Ishikawa (cell line): ENCODE data around the gene ASTN2.

Source experiments
- CEBPB ChIP-seq: IDR thresholded peaks from 2 replicates; pipeline ENCODE4 v1.6.1; 2012
- CREB1 ChIP-seq: IDR thresholded peaks from 2 replicates; pipeline ENCODE4 v1.6.1; 2012; ENCODE audit warnings: low read depth
- EGR1 ChIP-seq: IDR thresholded peaks from 2 replicates; pipeline ENCODE4 v1.6.1; 2012
- EP300 ChIP-seq: IDR thresholded peaks from 2 replicates; pipeline ENCODE4 v1.6.1; 2012; ENCODE audit warnings: borderline replicate concordance
- FOXM1 ChIP-seq: IDR thresholded peaks from 2 replicates; pipeline ENCODE4 v1.6.1; 2012; ENCODE audit warnings: low read depth, borderline replicate concordance
- MAX ChIP-seq: IDR thresholded peaks from 2 replicates; pipeline ENCODE4 v1.6.1; 2012
- NFIC ChIP-seq: IDR thresholded peaks from 2 replicates; pipeline ENCODE4 v1.6.1; 2012
- RAD21 ChIP-seq: IDR thresholded peaks from 2 replicates; pipeline ENCODE4 v1.6.1; 2012; ENCODE audit warnings: low read depth
- REST ChIP-seq: IDR thresholded peaks from 2 replicates; pipeline ENCODE4 v1.6.1; 2012; ENCODE audit warnings: low read depth, mild to moderate bottlenecking
- TAF1 ChIP-seq: IDR thresholded peaks from 2 replicates; pipeline ENCODE4 v1.6.1; 2012; ENCODE audit warnings: low read depth, mild to moderate bottlenecking
- TCF12 ChIP-seq: IDR thresholded peaks from 2 replicates; pipeline ENCODE4 v1.6.1; 2012; ENCODE audit warnings: low read depth
- TEAD4 ChIP-seq: IDR thresholded peaks from 2 replicates; pipeline ENCODE4 v1.6.1; 2012
- USF1 ChIP-seq: IDR thresholded peaks from 2 replicates; pipeline ENCODE4 v1.6.1; 2012
- YY1 ChIP-seq: IDR thresholded peaks from 2 replicates; pipeline ENCODE4 v1.6.1; 2012; ENCODE audit warnings: low read depth
- ZBTB7A ChIP-seq: IDR thresholded peaks from 2 replicates; pipeline ENCODE4 v1.6.1; 2012; ENCODE audit warnings: low read depth

Gene ASTN2

GRCh38 chr9:116643691-116644090, 771.2 kb downstream of the ASTN2 start:
- TF ChIP-seq NFIC, result no peak
- no peak for TF ChIP-seq YY1
- no peak for TF ChIP-seq CEBPB
- no peak for TF ChIP-seq FOXM1
- TF ChIP-seq REST, result no peak
- TF ChIP-seq EP300, result no peak
- no peak for TF ChIP-seq TCF12
- no peak for TF ChIP-seq USF1
- TF ChIP-seq TAF1, result no peak
- no peak for TF ChIP-seq EGR1
- TF ChIP-seq MAX, result no peak

- no peak for TF ChIP-seq YY1
- no peak for TF ChIP-seq TEAD4
- TF ChIP-seq USF1, result no peak
- TF ChIP-seq CREB1, result no peak
Observed at GRCh38 chr9:116641292-116642059, 773.4 kb downstream of the ASTN2 start.

- TF ChIP-seq REST (no peak), TEAD4 (no peak), CEBPB (no peak), EP300 (no peak), MAX (no peak)
Observed at GRCh38 chr9:116639251-116639741, 775.6 kb downstream of the ASTN2 start.

- TF ChIP-seq TEAD4 (no peak), FOXM1 (no peak), REST (no peak), MAX (no peak), RAD21 (no peak), USF1 (no peak), NFIC (no peak), TCF12 (no peak), EP300 (no peak), YY1 (no peak), TAF1 (no peak), CEBPB (no peak), CREB1 (no peak), ZBTB7A (no peak), EGR1 (no peak)
Observed at GRCh38 chr9:116635908-116636307, 778.9 kb downstream of the ASTN2 start.
